K562 (cell line): ENCODE measurements around the gene MAST3. TPM values are rescaled to one million over a fixed set of nuclear protein-coding genes. Genes with fewer than 3 reads are reported as not detected.
A peak's percentile ranks its signal among the peaks of the same experiment; 100 is the strongest.

Experiments
- ARID2 ChIP-seq: fragments of 450-650 bp; IDR thresholded peaks from 2 replicates; pipeline ENCODE4 v1.6.1; 2017; ENCODE audit warnings: antibody characterized with exemption, mild to moderate bottlenecking
- CBX3 ChIP-seq, 2 experiments: IDR thresholded peaks; 1 replicate in 1 of 2; 2 replicates in 1 of 2; pipeline ENCODE4 v1.6.1; 2012; ENCODE audit warnings: inconsistent platforms in 2 of 2, low read length in 2 of 2, borderline replicate concordance in 1 of 2, control low read depth in 1 of 2
- CHCHD3 ChIP-seq: fragments of 250-450 bp; sonication (Bioruptor Pico); IDR thresholded peaks from 2 replicates; pipeline ENCODE4 v2.1.2; 2022; ENCODE audit warnings: mild to moderate bottlenecking
- HNRNPL ChIP-seq: fragments of 200-400 bp; formaldehyde crosslinking; IDR thresholded peaks from 2 replicates; pipeline ENCODE4 v1.6.1; 2017; ENCODE audit warnings: low read depth, mild to moderate bottlenecking, low read length
- KLF10 ChIP-seq: fragments of 250-450 bp; sonication (Bioruptor Pico); IDR thresholded peaks from 2 replicates; pipeline ENCODE4 v1.6.1; 2021; ENCODE audit warnings: matching md5 sums
- MYC ChIP-seq, 2 experiments: fragments of 250-450 bp in 1 of 2; sonication (Bioruptor Pico) in 1 of 2; IDR thresholded peaks; 2 replicates each; pipeline versions ENCODE4 v1.5.1 to v1.6.1; 2012 to 2021; ENCODE audit warnings: low read depth in 2 of 2, borderline replicate concordance in 1 of 2, improper control_type of control experiment in 1 of 2, low read length in 1 of 2, mild to moderate bottlenecking in 1 of 2, moderate library complexity in 1 of 2
- NCOA1 ChIP-seq: fragments of 450-650 bp; IDR thresholded peaks from 2 replicates; pipeline ENCODE4 v1.6.1; 2016; ENCODE audit warnings: low read depth
- NFIC ChIP-seq: fragments of 450-650 bp; IDR thresholded peaks from 2 replicates; pipeline ENCODE4 v1.6.1; 2017; ENCODE audit warnings: mild to moderate bottlenecking, inconsistent platforms
- NFIX ChIP-seq: fragments of 250-450 bp; sonication (Bioruptor Pico); IDR thresholded peaks from 2 replicates; pipeline ENCODE4 v1.4.0; 2020; ENCODE audit warnings: low read depth, mild to moderate bottlenecking, moderate library complexity
- RBFOX2 ChIP-seq: fragments of 200-400 bp; formaldehyde crosslinking; IDR thresholded peaks from 2 replicates; pipeline ENCODE4 v1.6.1; 2017; ENCODE audit warnings: low read depth, mild to moderate bottlenecking, low read length, moderate library complexity
- RBM39 ChIP-seq: fragments of 200-400 bp; formaldehyde crosslinking; optimal IDR thresholded peaks from 2 replicates; pipeline ENCODE3; 2018; ENCODE audit warnings: low read depth, low read length
- SMAD4 ChIP-seq: fragments of 250-450 bp; sonication (Bioruptor Pico); conservative IDR thresholded peaks from 2 replicates; pipeline ENCODE4 v1.8.0; 2021; ENCODE audit warnings: inconsistent platforms, mild to moderate bottlenecking, moderate library complexity
- TEAD1 ChIP-seq, 2 experiments: fragments of 450-650 bp in 1 of 2; sonication (generic) in 1 of 2; formaldehyde crosslinking; IDR thresholded peaks; 2 replicates each; pipeline versions ENCODE4 v1.4.0 to v1.8.0; 2020 to 2022; ENCODE audit warnings: mild to moderate bottlenecking in 2 of 2, missing genetic modification reagents in 1 of 2
- YY1 ChIP-seq, 3 experiments: IDR thresholded peaks; 2 replicates each; pipeline ENCODE4 v1.6.1; 2011; ENCODE audit warnings: low read length in 2 of 3, mild to moderate bottlenecking in 2 of 3, moderate library complexity in 2 of 3, borderline replicate concordance in 1 of 3, control low read depth in 1 of 3, low read depth in 1 of 3; ENCODE audit not compliant: insufficient read depth in 3 of 3, insufficient replicate concordance in 2 of 3, control insufficient read depth in 1 of 3, insufficient read length in 1 of 3; ENCODE audit errors: extremely low read depth in 1 of 3
- ZBTB8A ChIP-seq: fragments of 450-650 bp; IDR thresholded peaks from 2 replicates; pipeline ENCODE4 v1.6.1; 2018; ENCODE audit warnings: mild to moderate bottlenecking, moderate library complexity; ENCODE audit not compliant: partially characterized antibody
- ZNF445 ChIP-seq: fragments of 250-450 bp; sonication (Bioruptor Pico); IDR thresholded peaks from 2 replicates; pipeline ENCODE4 v1.4.0; 2020; ENCODE audit warnings: low read depth, mild to moderate bottlenecking, moderate library complexity
- ZNF589 ChIP-seq: fragments of 200-800 bp; sonication (Bioruptor generic); IDR thresholded peaks from 2 replicates; pipeline ENCODE4 v1.6.1; 2016; ENCODE audit warnings: low read depth, missing genetic modification characterization, missing compliant biosample characterization
- ZNF696 ChIP-seq: fragments of 250-450 bp; sonication (Bioruptor Pico); conservative IDR thresholded peaks from 2 replicates; pipeline ENCODE4 v1.4.0; 2020; ENCODE audit warnings: mild to moderate bottlenecking, moderate library complexity
- ZNF76 ChIP-seq: fragments of 250-450 bp; sonication (Bioruptor Pico); IDR thresholded peaks from 2 replicates; pipeline ENCODE4 v1.4.0; 2020; ENCODE audit warnings: mild to moderate bottlenecking, moderate library complexity, borderline replicate concordance
- ZNF77 ChIP-seq: fragments of 250-450 bp; sonication (Bioruptor Pico); IDR thresholded peaks from 2 replicates; pipeline ENCODE4 v1.5.0; 2020
- polyA plus RNA-seq, 8 experiments: library from polyadenylated mRNA; depleted of rRNA in 4 of 8; stranded (reverse) in 5 of 8; unstranded in 3 of 8; fragments of >200 nt; fragmentation: Nextera tagmentation in 2 of 8; fragmentation: Illumina TruSeq in 1 of 8; extraction: Ambion mirVana in 2 of 8; extraction: Trizol in 1 of 8; gene quantifications; 2 replicates each; pipeline versions ENCODE4 v1.2.1 to v1.2.3, GENCODE V29; 2011 to 2014; ENCODE audit warnings: inconsistent platforms in 1 of 8, missing spikeins in 1 of 8
- total RNA-seq, 7 experiments: library from RNA; depleted of rRNA in 6 of 7; stranded (reverse); fragments of >200 nt in 6 of 7; fragmentation: Illumina TruSeq in 2 of 7; extraction: Trizol in 2 of 7; gene quantifications; 2 replicates each; pipeline versions ENCODE4 v1.2.1 to v1.2.3, GENCODE V29; 2011 to 2021; ENCODE audit warnings: low replicate concordance in 1 of 7
- TF ChIP-seq, protein P1 (sequence below), 3 experiments: IDR thresholded peaks in 2 of 3; conservative IDR thresholded peaks in 1 of 3; 2 replicates each; pipeline ENCODE4 v1.5.1; 2011 to 2012; ENCODE audit warnings: low read length in 3 of 3, mild to moderate bottlenecking in 3 of 3, control low read depth in 2 of 3, improper control_type of control experiment in 1 of 3, inconsistent platforms in 1 of 3, low read depth in 1 of 3, mixed read lengths in 1 of 3, moderate library complexity in 1 of 3; ENCODE audit not compliant: insufficient read depth in 2 of 3
- TF ChIP-seq, protein P2 (sequence below): fragments of 250-450 bp; sonication (Bioruptor Pico); IDR thresholded peaks from 2 replicates; pipeline ENCODE4 v1.4.0; 2020; ENCODE audit warnings: mild to moderate bottlenecking, moderate library complexity

MAST3 gene
- total and polyA plus RNA-seq, 9 of the 15 experiments (the other 6 are each of a cell fraction or from before 2014, with no cell fraction given) = 0.94 to 9.9 (median 2.4) TPM

DNA sequence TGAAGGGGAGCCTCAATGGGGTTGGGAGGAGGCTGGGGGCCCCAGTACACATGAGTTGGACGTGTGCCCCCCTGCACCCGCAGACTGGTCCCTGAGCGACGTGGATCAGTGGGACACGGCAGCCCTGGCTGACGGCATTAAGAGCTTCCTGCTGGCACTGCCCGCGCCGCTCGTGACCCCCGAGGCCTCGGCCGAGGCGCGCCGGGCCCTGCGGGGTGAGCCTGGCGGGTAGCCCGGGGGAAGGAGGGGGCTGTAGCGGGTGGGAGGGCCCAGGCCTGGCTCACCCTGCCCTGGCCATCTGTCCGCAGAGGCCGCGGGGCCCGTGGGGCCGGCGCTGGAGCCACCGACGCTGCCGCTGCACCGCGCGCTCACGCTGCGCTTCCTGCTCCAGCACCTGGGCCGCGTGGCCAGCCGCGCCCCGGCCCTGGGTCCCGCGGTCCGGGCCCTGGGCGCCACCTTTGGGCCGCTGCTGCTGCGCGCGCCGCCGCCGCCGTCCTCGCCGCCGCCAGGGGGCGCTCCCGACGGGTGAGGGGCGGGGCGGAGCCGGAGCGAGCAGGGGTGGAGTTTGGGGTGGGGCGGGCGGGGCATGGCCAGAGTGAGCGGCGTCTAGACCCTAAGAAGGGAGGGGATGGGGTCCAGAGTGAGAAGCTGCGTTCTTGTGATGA is 63.5 kb downstream of the MAST3 start (continued):
- peak; percentile 45 for TF ChIP-seq RBFOX2
- TF ChIP-seq HNRNPL = peak; percentile 35; the same call in 1 of the 2 replicates
- TF ChIP-seq, protein P1, sequence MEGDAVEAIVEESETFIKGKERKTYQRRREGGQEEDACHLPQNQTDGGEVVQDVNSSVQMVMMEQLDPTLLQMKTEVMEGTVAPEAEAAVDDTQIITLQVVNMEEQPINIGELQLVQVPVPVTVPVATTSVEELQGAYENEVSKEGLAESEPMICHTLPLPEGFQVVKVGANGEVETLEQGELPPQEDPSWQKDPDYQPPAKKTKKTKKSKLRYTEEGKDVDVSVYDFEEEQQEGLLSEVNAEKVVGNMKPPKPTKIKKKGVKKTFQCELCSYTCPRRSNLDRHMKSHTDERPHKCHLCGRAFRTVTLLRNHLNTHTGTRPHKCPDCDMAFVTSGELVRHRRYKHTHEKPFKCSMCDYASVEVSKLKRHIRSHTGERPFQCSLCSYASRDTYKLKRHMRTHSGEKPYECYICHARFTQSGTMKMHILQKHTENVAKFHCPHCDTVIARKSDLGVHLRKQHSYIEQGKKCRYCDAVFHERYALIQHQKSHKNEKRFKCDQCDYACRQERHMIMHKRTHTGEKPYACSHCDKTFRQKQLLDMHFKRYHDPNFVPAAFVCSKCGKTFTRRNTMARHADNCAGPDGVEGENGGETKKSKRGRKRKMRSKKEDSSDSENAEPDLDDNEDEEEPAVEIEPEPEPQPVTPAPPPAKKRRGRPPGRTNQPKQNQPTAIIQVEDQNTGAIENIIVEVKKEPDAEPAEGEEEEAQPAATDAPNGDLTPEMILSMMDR (IDR thresholded peaks at IDR 0.05 in 2 of 3, conservative IDR thresholded peaks at IDR 0.05 in 1 of 3; ENCODE audit: insufficient read depth in 2 of 3, low read depth in 1 of 3, low read length in 3 of 3) = peak; percentile 15 to 96 (median 88); a peak in 4 of 6 replicates
- TF ChIP-seq MYC (IDR thresholded peaks at IDR 0.05; ENCODE audit: low read depth, low read length) = peak; percentile 97
- TF ChIP-seq MYC (CRISPR knock-in tag; IDR thresholded peaks at IDR 0.05; ENCODE audit: borderline replicate concordance, low read depth) = no peak
- peak in 1 of 2 experiments; percentile 32; a peak in 1 of 4 replicates for TF ChIP-seq TEAD1 (CRISPR knock-in tag; IDR thresholded peaks at IDR 0.05)
- TF ChIP-seq ZNF445 (CRISPR knock-in tag) = no peak
- TF ChIP-seq NCOA1 = no peak
- TF ChIP-seq ZNF696 = no peak
- no peak for TF ChIP-seq RBM39
- no peak for TF ChIP-seq KLF10
- TF ChIP-seq SMAD4 (CRISPR knock-in tag) = peak; percentile 61
- no peak for TF ChIP-seq ZNF76
- peak; percentile 56; the same call in 1 of the 2 replicates for TF ChIP-seq ZNF589 (CRISPR knock-in tag)
- no peak for TF ChIP-seq ZNF77 (CRISPR knock-in tag)
- no peak for TF ChIP-seq ARID2
- no peak for TF ChIP-seq ZBTB8A
- no peak for TF ChIP-seq NFIX (CRISPR knock-in tag)
- TF ChIP-seq CBX3 (IDR thresholded peaks at IDR 0.05; ENCODE audit: borderline replicate concordance in 1 of 2, low read length in 2 of 2) = no peak
- TF ChIP-seq, protein P2, sequence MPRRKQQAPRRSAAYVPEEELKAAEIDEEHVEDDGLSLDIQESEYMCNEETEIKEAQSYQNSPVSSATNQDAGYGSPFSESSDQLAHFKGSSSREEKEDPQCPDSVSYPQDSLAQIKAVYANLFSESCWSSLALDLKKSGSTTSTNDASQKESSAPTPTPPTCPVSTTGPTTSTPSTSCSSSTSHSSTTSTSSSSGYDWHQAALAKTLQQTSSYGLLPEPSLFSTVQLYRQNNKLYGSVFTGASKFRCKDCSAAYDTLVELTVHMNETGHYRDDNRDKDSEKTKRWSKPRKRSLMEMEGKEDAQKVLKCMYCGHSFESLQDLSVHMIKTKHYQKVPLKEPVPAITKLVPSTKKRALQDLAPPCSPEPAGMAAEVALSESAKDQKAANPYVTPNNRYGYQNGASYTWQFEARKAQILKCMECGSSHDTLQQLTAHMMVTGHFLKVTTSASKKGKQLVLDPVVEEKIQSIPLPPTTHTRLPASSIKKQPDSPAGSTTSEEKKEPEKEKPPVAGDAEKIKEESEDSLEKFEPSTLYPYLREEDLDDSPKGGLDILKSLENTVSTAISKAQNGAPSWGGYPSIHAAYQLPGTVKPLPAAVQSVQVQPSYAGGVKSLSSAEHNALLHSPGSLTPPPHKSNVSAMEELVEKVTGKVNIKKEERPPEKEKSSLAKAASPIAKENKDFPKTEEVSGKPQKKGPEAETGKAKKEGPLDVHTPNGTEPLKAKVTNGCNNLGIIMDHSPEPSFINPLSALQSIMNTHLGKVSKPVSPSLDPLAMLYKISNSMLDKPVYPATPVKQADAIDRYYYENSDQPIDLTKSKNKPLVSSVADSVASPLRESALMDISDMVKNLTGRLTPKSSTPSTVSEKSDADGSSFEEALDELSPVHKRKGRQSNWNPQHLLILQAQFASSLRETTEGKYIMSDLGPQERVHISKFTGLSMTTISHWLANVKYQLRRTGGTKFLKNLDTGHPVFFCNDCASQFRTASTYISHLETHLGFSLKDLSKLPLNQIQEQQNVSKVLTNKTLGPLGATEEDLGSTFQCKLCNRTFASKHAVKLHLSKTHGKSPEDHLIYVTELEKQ = no peak
- peak; percentile 7 to 81 (median 81) for TF ChIP-seq YY1 (IDR thresholded peaks at IDR 0.05; ENCODE audit: borderline replicate concordance in 1 of 3, control insufficient read depth in 1 of 3, extremely low read depth in 1 of 3, insufficient read depth in 3 of 3, insufficient read length in 1 of 3, insufficient replicate concordance in 2 of 3, low read depth in 1 of 3, low read length in 2 of 3)
- TF ChIP-seq CHCHD3 (CRISPR knock-in tag) = no peak
- TF ChIP-seq NFIC = peak; percentile 31; the same call in 1 of the 2 replicates
